ENCODE results near the gene INPP5F.

Gene INPP5F

DNA sequence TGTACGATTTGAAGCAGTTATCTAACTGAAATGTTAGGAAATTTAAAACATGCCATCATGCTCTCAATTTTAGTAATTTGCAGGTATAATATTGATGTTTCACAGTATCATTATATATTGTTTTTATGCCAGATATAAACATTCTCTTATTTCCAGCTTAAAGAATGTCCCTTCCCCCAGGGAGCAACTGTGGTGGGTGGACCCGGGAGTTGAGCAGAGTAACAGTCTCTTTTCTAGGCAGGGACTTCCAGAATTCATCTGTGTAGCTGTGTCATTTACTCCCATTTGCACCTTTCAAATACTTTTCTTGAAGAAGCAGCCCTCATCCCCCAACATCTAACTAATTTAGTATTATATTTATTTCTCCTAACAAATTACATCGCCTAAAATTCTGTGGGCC, 9.6 kb downstream of the INPP5F start:
- Histone ChIP-seq H3K79me2 (ENCODE audit: insufficient read depth, low read length) (peaks cover 46% of the 10 kb centered on the region), H3F3A (ENCODE audit: insufficient read depth) (no peaks in the 10 kb centered on the region), H3K27me3 (ENCODE audit: low read length) (no peaks in the 10 kb centered on the region), H3K9me2 (replicated peaks; ENCODE audit: insufficient read depth, low read length) (no peaks in the 10 kb centered on the region), H3K4me2 (ENCODE audit: low read depth, low read length, poor library complexity, severe bottlenecking) (no peak overlapping the region), H3K9me3 (ENCODE audit: insufficient read depth, low read length) (no peaks in the 10 kb centered on the region), H3K9ac (ENCODE audit: low read length) (no peak overlapping the region), H3K4me3 (ENCODE audit: insufficient read depth, low read length, poor library complexity, severe bottlenecking) (no peak overlapping the region), H4K20me1 (ENCODE audit: low read depth, low read length) (peaks cover 6% of the 10 kb centered on the region; the same call in 1 of the 2 replicates), H3K36me3 (ENCODE audit: low read length) (0 out of 2 replicates have a peak, but pooled peaks cover 4% of the 10 kb centered on the region), H2AFZ (ENCODE audit: low read depth, low read length, severe bottlenecking) (no peak overlapping the region), H3K27ac (ENCODE audit: low read depth, low read length) (no peak overlapping the region)
- TF ChIP-seq EZH2phosphoT487 (conservative IDR thresholded peaks at IDR 0.05; ENCODE audit: low read length), result no peak
- TF ChIP-seq, protein P1, sequence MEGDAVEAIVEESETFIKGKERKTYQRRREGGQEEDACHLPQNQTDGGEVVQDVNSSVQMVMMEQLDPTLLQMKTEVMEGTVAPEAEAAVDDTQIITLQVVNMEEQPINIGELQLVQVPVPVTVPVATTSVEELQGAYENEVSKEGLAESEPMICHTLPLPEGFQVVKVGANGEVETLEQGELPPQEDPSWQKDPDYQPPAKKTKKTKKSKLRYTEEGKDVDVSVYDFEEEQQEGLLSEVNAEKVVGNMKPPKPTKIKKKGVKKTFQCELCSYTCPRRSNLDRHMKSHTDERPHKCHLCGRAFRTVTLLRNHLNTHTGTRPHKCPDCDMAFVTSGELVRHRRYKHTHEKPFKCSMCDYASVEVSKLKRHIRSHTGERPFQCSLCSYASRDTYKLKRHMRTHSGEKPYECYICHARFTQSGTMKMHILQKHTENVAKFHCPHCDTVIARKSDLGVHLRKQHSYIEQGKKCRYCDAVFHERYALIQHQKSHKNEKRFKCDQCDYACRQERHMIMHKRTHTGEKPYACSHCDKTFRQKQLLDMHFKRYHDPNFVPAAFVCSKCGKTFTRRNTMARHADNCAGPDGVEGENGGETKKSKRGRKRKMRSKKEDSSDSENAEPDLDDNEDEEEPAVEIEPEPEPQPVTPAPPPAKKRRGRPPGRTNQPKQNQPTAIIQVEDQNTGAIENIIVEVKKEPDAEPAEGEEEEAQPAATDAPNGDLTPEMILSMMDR (IDR thresholded peaks at IDR 0.05; ENCODE audit: insufficient read depth, low read length, poor library complexity, severe bottlenecking), result no peak

DNA sequence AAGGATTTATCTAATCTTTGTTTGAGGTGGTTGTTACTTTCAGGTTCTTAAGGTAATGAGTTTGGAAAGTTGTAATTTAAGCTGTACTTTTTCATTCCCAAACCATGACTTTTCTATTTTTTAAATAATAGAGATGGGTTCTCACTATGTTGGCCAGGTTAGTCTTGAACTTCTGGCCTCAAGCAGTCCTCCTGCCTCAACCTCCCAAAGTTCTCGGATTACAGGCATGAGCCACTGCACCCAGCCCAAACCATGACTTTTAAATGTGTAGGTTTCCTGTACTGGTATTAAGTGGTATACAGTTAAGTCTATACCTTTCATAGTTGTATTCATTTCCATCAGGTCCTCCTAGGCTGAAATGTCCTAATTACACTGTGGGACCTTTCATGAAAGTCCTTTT, 10.4 kb downstream of the INPP5F start:
- Histone ChIP-seq H2AFZ (ENCODE audit: low read depth, low read length, severe bottlenecking) (no peak overlapping the region), H4K20me1 (ENCODE audit: low read depth, low read length) (peaks cover 6% of the 10 kb centered on the region; the same call in 1 of the 2 replicates), H3K9me3 (ENCODE audit: insufficient read depth, low read length) (no peaks in the 10 kb centered on the region), H3K4me3 (ENCODE audit: insufficient read depth, low read length, poor library complexity, severe bottlenecking) (no peak overlapping the region), H3K27me3 (ENCODE audit: low read length) (no peaks in the 10 kb centered on the region), H3F3A (ENCODE audit: insufficient read depth) (no peaks in the 10 kb centered on the region), H3K36me3 (ENCODE audit: low read length) (0 out of 2 replicates have a peak, but pooled peaks cover 4% of the 10 kb centered on the region), H3K9me2 (replicated peaks; ENCODE audit: insufficient read depth, low read length) (no peaks in the 10 kb centered on the region), H3K27ac (ENCODE audit: low read depth, low read length) (no peak overlapping the region), H3K4me2 (ENCODE audit: low read depth, low read length, poor library complexity, severe bottlenecking) (no peak overlapping the region), H3K9ac (ENCODE audit: low read length) (no peak overlapping the region), H3K79me2 (ENCODE audit: insufficient read depth, low read length) (peaks cover 46% of the 10 kb centered on the region)
- TF ChIP-seq, protein P1 (IDR thresholded peaks at IDR 0.05; ENCODE audit: insufficient read depth, low read length, poor library complexity, severe bottlenecking), result no peak
- TF ChIP-seq EZH2phosphoT487 (conservative IDR thresholded peaks at IDR 0.05; ENCODE audit: low read length), result no peak

DNA sequence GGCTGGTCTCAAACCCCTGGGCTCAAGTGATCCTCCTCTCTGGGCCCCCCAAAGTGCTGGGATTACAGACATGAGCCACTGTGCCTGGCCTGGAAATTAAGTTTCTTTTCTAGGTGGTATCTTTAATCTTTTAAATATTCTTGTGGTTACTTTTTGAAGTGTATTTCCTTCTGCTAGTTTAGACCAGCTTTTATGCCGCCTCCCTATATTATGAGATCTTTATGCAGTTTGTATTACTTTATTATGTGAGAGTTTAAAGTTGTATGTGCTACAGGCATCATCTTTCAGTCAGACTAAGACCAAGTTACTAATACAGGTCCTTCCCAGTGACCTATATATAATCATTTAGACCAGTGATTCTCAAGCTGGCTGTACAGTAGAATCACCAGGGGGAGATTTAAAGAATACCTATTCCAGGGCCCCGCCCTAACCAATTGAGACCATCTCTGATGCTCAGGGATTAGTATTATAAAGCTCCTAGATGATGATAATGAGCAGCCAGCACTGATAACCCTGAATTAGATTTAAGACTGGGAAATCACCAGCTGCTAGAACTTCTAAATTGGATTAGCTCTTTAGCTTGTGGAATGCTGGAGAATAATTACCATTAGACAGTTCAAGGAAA, 11.3 kb downstream of the INPP5F start:
- no peak overlapping the region for H3K4me2 ChIP-seq (ENCODE audit: low read depth, low read length, poor library complexity, severe bottlenecking)
- H3K27me3 ChIP-seq (ENCODE audit: low read length), result no peaks in the 10 kb centered on the region
- no peak overlapping the region for H2AFZ ChIP-seq (ENCODE audit: low read depth, low read length, severe bottlenecking)
- 0 out of 2 replicates have a peak, but pooled peaks cover 4% of the 10 kb centered on the region for H3K36me3 ChIP-seq (ENCODE audit: low read length)
- H3K9me3 ChIP-seq (ENCODE audit: insufficient read depth, low read length), result no peaks in the 10 kb centered on the region
- H3K9me2 ChIP-seq (replicated peaks; ENCODE audit: insufficient read depth, low read length), result no peaks in the 10 kb centered on the region
- H4K20me1 ChIP-seq (ENCODE audit: low read depth, low read length), result peaks cover 6% of the 10 kb centered on the region; the same call in 1 of the 2 replicates
- no peaks in the 10 kb centered on the region for H3F3A ChIP-seq (ENCODE audit: insufficient read depth)
- no peak overlapping the region for H3K4me3 ChIP-seq (ENCODE audit: insufficient read depth, low read length, poor library complexity, severe bottlenecking)
- no peak for TF ChIP-seq EZH2phosphoT487 (conservative IDR thresholded peaks at IDR 0.05; ENCODE audit: low read length)
- TF ChIP-seq, protein P1 (IDR thresholded peaks at IDR 0.05; ENCODE audit: insufficient read depth, low read length, poor library complexity, severe bottlenecking), result no peak
- H3K27ac ChIP-seq (ENCODE audit: low read depth, low read length), result no peak overlapping the region
- no peak overlapping the region for H3K9ac ChIP-seq (ENCODE audit: low read length)
- peaks cover 46% of the 10 kb centered on the region for H3K79me2 ChIP-seq (ENCODE audit: insufficient read depth, low read length)

All from SU-DHL-6 (cell line).